H9 (cell line): ENCODE data around the gene PAK5. TPM values are rescaled to one million over a fixed set of nuclear protein-coding genes. Genes with fewer than 3 reads are reported as not detected.

Experiments
- DNase-seq: peaks from one replicate; pipeline ENCODE4 v3.0.0-alpha.2; 2017
- H2AFZ ChIP-seq: one replicate; pipeline ENCODE4 v1.6.1; 2013; ENCODE audit warnings: mild to moderate bottlenecking, low read length, control low read depth, moderate library complexity
- H2AK5ac ChIP-seq: 2 replicates; pipeline ENCODE4 v1.6.1; 2013; ENCODE audit warnings: low read length, control low read depth, mixed read lengths; ENCODE audit not compliant: insufficient read length
- H2BK120ac ChIP-seq: one replicate; pipeline ENCODE4 v1.6.1; 2013; ENCODE audit warnings: low read depth, mild to moderate bottlenecking, low read length, control low read depth, inconsistent platforms; ENCODE audit not compliant: poor library complexity, severe bottlenecking
- H2BK12ac ChIP-seq: 2 replicates; pipeline ENCODE4 v1.6.1; 2013; ENCODE audit warnings: low read length, control low read depth, mixed read lengths, low read depth; ENCODE audit not compliant: insufficient read length
- H2BK15ac ChIP-seq: 2 replicates; pipeline ENCODE4 v1.6.1; 2013; ENCODE audit warnings: low read depth, low read length, control low read depth
- H2BK20ac ChIP-seq: one replicate; pipeline ENCODE4 v1.6.1; 2013; ENCODE audit warnings: low read depth, mild to moderate bottlenecking, low read length, control low read depth, inconsistent platforms; ENCODE audit not compliant: poor library complexity, severe bottlenecking
- H2BK5ac ChIP-seq: 2 replicates; pipeline ENCODE4 v1.6.1; 2013; ENCODE audit warnings: low read length, control low read depth, mixed read lengths; ENCODE audit not compliant: insufficient read length
- H3K14ac ChIP-seq: 2 replicates; pipeline ENCODE4 v1.6.1; 2013; ENCODE audit warnings: low read length, control low read depth; ENCODE audit not compliant: insufficient read depth
- H3K18ac ChIP-seq: 2 replicates; pipeline ENCODE4 v1.6.1; 2013; ENCODE audit warnings: low read depth, mild to moderate bottlenecking, mixed read lengths, low read length, control low read depth; ENCODE audit not compliant: insufficient read length
- H3K23ac ChIP-seq: 2 replicates; pipeline ENCODE4 v1.6.1; 2013; ENCODE audit warnings: low read length, control low read depth, mixed read lengths, low read depth; ENCODE audit not compliant: insufficient read length
- H3K23me2 ChIP-seq: 2 replicates; pipeline ENCODE4 v1.6.1; 2013; ENCODE audit warnings: low read depth, mild to moderate bottlenecking, mixed read lengths, low read length, control low read depth; ENCODE audit not compliant: insufficient read length, poor library complexity, severe bottlenecking
- H3K27ac ChIP-seq: 2 replicates; pipeline ENCODE4 v1.5.1; 2013; ENCODE audit warnings: low read length, control low read depth, mixed read lengths, low read depth; ENCODE audit not compliant: insufficient read length
- H3K27me3 ChIP-seq: 2 replicates; pipeline ENCODE4 v1.6.1; 2013; ENCODE audit warnings: low read length, control low read depth, inconsistent platforms; ENCODE audit not compliant: insufficient read depth
- H3K4ac ChIP-seq: 2 replicates; pipeline ENCODE4 v1.6.1; 2013; ENCODE audit warnings: low read depth, mild to moderate bottlenecking, control low read depth, inconsistent platforms, low read length, moderate library complexity
- H3K4me1 ChIP-seq: 2 replicates; pipeline ENCODE4 v1.6.1; 2013; ENCODE audit warnings: low read length, control low read depth, inconsistent platforms; ENCODE audit not compliant: insufficient read depth
- H3K4me2 ChIP-seq: 2 replicates; pipeline ENCODE4 v1.6.1; 2013; ENCODE audit warnings: low read length, control low read depth, mixed read lengths; ENCODE audit not compliant: insufficient read length, insufficient read depth
- H3K56ac ChIP-seq: 2 replicates; pipeline ENCODE4 v1.6.1; 2013; ENCODE audit warnings: low read depth, mild to moderate bottlenecking, mixed read lengths, low read length, control low read depth; ENCODE audit not compliant: insufficient read length
- H3K79me1 ChIP-seq: 2 replicates; pipeline ENCODE4 v1.6.1; 2013; ENCODE audit warnings: low read depth, mild to moderate bottlenecking, moderate library complexity, low read length, control low read depth, inconsistent platforms; ENCODE audit not compliant: insufficient read depth, poor library complexity, severe bottlenecking
- H3K79me2 ChIP-seq: 2 replicates; pipeline ENCODE4 v1.6.1; 2013; ENCODE audit warnings: low read length, control low read depth, inconsistent platforms; ENCODE audit not compliant: insufficient read depth
- H3K9ac ChIP-seq: 2 replicates; pipeline ENCODE4 v1.6.1; 2013; ENCODE audit warnings: low read length, control low read depth, mixed read lengths; ENCODE audit not compliant: insufficient read length; ENCODE audit errors: extremely low read depth
- H3K9me3 ChIP-seq: one replicate; pipeline ENCODE4 v1.6.1; 2013; ENCODE audit warnings: low read depth, low read length, inconsistent platforms; ENCODE audit not compliant: control insufficient read depth
- H3T11ph ChIP-seq: one replicate; pipeline ENCODE4 v1.6.1; 2013; ENCODE audit warnings: mild to moderate bottlenecking, low read length, control low read depth, inconsistent platforms
- H4K20me1 ChIP-seq: one replicate; pipeline ENCODE4 v1.6.1; 2013; ENCODE audit not compliant: control insufficient read depth, insufficient read length, insufficient read depth
- H4K5ac ChIP-seq: 2 replicates; pipeline ENCODE4 v1.6.1; 2013; ENCODE audit warnings: low read depth, mild to moderate bottlenecking, mixed read lengths, low read length, control low read depth; ENCODE audit not compliant: insufficient read length
- H4K8ac ChIP-seq: replicated peaks from 2 replicates; pipeline ENCODE4 v1.6.1; 2013; ENCODE audit warnings: low read length, control low read depth, mixed read lengths, low read depth; ENCODE audit not compliant: insufficient read length
- H4K91ac ChIP-seq: 2 replicates; pipeline ENCODE4 v1.6.1; 2013; ENCODE audit warnings: low read depth, mild to moderate bottlenecking, moderate library complexity, mixed read lengths, low read length, control low read depth; ENCODE audit not compliant: insufficient read length
- H3K27ac Mint-ChIP-seq, 3 experiments: 2 replicates in 2 of 3; 3 replicates in 1 of 3; pipeline ENCODE4 v1.8.0; 2020 to 2021; ENCODE audit warnings: mixed read lengths in 3 of 3, mild to moderate bottlenecking in 1 of 3, moderate library complexity in 1 of 3
- H3K27me3 Mint-ChIP-seq: 2 replicates; pipeline ENCODE4 v1.8.0; 2021; ENCODE audit warnings: low read depth, mild to moderate bottlenecking, moderate library complexity, mixed read lengths
- H3K36me3 Mint-ChIP-seq, 3 experiments: 2 replicates in 2 of 3; 3 replicates in 1 of 3; pipeline ENCODE4 v1.8.0; 2020 to 2021; ENCODE audit warnings: low read depth in 3 of 3, mixed read lengths in 3 of 3; ENCODE audit not compliant: insufficient read depth in 1 of 3
- H3K4me1 Mint-ChIP-seq, 2 experiments: 2 replicates each; pipeline ENCODE4 v1.8.0; 2020; ENCODE audit warnings: mixed read lengths in 2 of 2
- H3K4me3 Mint-ChIP-seq, 2 experiments: 2 replicates in 1 of 2; 3 replicates in 1 of 2; pipeline ENCODE4 v1.8.0; 2020 to 2021; ENCODE audit warnings: mild to moderate bottlenecking in 2 of 2, mixed read lengths in 2 of 2, moderate library complexity in 1 of 2
- H3K9me3 Mint-ChIP-seq, 2 experiments: 2 replicates in 1 of 2; 3 replicates in 1 of 2; pipeline ENCODE4 v1.8.0; 2020; ENCODE audit warnings: mild to moderate bottlenecking in 2 of 2, mixed read lengths in 2 of 2, moderate library complexity in 1 of 2
- WGBS: extraction: QIAGEN DNeasy Blood & Tissue Kit; methylation state at CpG from one replicate; pipeline ENCODE4 v1.1.7; 2013; ENCODE audit warnings: missing lambda C conversion rate, low lambda C conversion rate, mixed read lengths; ENCODE audit not compliant: insufficient read length; ENCODE audit errors: extremely low coverage; 5-methylcytosine and 5-hydroxymethylcytosine counted together
- total RNA-seq: library from RNA; stranded (reverse); gene quantifications from 2 replicates; pipeline ENCODE4 v1.2.1, GENCODE V29; 2021
- TF ChIP-seq, protein P1 (sequence below): fragments of 200-600 bp; sonication (generic); conservative IDR thresholded peaks from 3 replicates; pipeline ENCODE4 v1.8.0; 2021; ENCODE audit warnings: antibody characterized with exemption, mild to moderate bottlenecking

PAK5 gene
- total RNA-seq, 1 experiment from 2014 or later, result 0.20 TPM

DNA sequence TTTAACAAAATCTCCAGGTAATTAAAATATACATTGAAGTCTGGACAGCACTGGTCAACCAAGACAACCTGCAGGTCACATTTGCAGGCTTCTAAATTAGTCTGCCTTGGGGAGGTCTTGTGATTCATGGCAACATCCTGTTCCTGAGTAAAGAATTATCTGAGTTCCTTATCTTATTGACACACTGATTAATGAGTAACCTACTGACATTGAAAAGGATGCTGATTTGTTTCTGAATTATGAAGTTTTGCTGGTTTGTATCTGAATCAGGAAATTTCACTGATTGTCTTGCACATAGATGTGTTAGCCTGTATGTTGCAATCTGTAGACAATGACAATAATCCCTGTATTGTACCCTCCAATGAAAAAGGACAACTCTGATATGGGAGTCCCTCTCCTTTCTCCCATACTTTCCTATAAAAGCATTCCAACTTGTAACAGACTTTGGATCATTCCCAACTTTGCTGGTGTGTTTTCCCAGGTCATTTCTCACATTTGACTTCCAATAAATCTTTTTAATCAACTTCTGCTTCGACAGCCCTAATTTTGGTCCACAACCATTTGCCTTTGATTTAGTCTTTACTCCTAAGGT, 244.5 kb downstream of the PAK5 start:
- TF ChIP-seq, protein P1, sequence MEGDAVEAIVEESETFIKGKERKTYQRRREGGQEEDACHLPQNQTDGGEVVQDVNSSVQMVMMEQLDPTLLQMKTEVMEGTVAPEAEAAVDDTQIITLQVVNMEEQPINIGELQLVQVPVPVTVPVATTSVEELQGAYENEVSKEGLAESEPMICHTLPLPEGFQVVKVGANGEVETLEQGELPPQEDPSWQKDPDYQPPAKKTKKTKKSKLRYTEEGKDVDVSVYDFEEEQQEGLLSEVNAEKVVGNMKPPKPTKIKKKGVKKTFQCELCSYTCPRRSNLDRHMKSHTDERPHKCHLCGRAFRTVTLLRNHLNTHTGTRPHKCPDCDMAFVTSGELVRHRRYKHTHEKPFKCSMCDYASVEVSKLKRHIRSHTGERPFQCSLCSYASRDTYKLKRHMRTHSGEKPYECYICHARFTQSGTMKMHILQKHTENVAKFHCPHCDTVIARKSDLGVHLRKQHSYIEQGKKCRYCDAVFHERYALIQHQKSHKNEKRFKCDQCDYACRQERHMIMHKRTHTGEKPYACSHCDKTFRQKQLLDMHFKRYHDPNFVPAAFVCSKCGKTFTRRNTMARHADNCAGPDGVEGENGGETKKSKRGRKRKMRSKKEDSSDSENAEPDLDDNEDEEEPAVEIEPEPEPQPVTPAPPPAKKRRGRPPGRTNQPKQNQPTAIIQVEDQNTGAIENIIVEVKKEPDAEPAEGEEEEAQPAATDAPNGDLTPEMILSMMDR, result no peak

More for the DNA sequence above, 244.5 kb downstream of the PAK5 start:
- no peak overlapping the region for H2BK5ac ChIP-seq
- no peak overlapping the region for H3K4me2 ChIP-seq
- H3K18ac ChIP-seq, result no peak overlapping the region
- H2BK15ac ChIP-seq, result no peak overlapping the region
- H3K9ac ChIP-seq, result no peak overlapping the region
- no peak overlapping the region for H4K91ac ChIP-seq
- no peak overlapping the region for H3K4ac ChIP-seq
- Mint-ChIP-seq H3K4me3 (no peak overlapping the region), H3K27me3 (no peaks in the 10 kb centered on the region), H3K27ac (no peak overlapping the region; a peak in 1 of 7 replicates), H3K9me3 (peaks cover 3 to 6% of the 10 kb centered on the region in 2 experiments; a peak in 4 of 5 replicates), H3K36me3 (no peaks in the 10 kb centered on the region), H3K4me1 (0 out of 4 replicates have a peak, but pooled peaks cover 0 to 4% of the 10 kb centered on the region in 2 experiments)
- H3K23ac ChIP-seq, result no peak overlapping the region
- no peak overlapping the region for H2AK5ac ChIP-seq
- no peaks in the 10 kb centered on the region for H3K9me3 ChIP-seq
- no peak overlapping the region for H2BK20ac ChIP-seq
- no peak overlapping the region for H4K5ac ChIP-seq
- no CpG with 5 or more reads among the region's 1 CpG for WGBS
- no peak overlapping the region for H3T11ph ChIP-seq
- no peak overlapping the region for H2AFZ ChIP-seq
- H4K20me1 ChIP-seq, result no peaks in the 10 kb centered on the region
- H3K56ac ChIP-seq, result no peak overlapping the region
- H3K4me1 ChIP-seq, result no peaks in the 10 kb centered on the region
- DNase-seq, result no peak
- no peak overlapping the region for H2BK12ac ChIP-seq
- no peaks in the 10 kb centered on the region for H3K27me3 ChIP-seq
- H3K14ac ChIP-seq, result no peak overlapping the region
- no peaks in the 10 kb centered on the region for H3K23me2 ChIP-seq
- H3K27ac ChIP-seq, result no peak overlapping the region
- H2BK120ac ChIP-seq, result no peak overlapping the region
- H3K79me2 ChIP-seq, result no peaks in the 10 kb centered on the region
- H4K8ac ChIP-seq, result no peak overlapping the region
- H3K79me1 ChIP-seq, result no peaks in the 10 kb centered on the region
